Measurements from ENCODE around the gene TMEM203.

Gene TMEM203
- long read RNA-seq, donor 1, transcript TMEM203-201 (1 exons, 1,557 nt) = major isoform, 61 of 61 reads
- long read RNA-seq, donor 1, partial matches to known transcripts = 0 of 61 reads
- long read RNA-seq, donor 1, other reads (novel, unspliced or antisense) = 0 of 61 reads
- long read RNA-seq, donor 2, transcript TMEM203-201 (1 exons, 1,557 nt) = major isoform, 44 of 44 reads
- long read RNA-seq, donor 2, partial matches to known transcripts = 0 of 44 reads
- long read RNA-seq, donor 2, other reads (novel, unspliced or antisense) = 0 of 44 reads
- long read RNA-seq, donor 3, transcript TMEM203-201 (1 exons, 1,557 nt) = major isoform, 23 of 23 reads
- long read RNA-seq, donor 3, partial matches to known transcripts = 0 of 23 reads
- long read RNA-seq, donor 3, other reads (novel, unspliced or antisense) = 0 of 23 reads
- long read RNA-seq, donor 4, transcript TMEM203-201 (1 exons, 1,557 nt) = major isoform, 50 of 50 reads
- long read RNA-seq, donor 4, partial matches to known transcripts = 0 of 50 reads
- long read RNA-seq, donor 4, other reads (novel, unspliced or antisense) = 0 of 50 reads
- long read RNA-seq, donor 5, transcript TMEM203-201 (1 exons, 1,557 nt) = major isoform, 46 of 46 reads
- long read RNA-seq, donor 5, partial matches to known transcripts = 0 of 46 reads
- long read RNA-seq, donor 5, other reads (novel, unspliced or antisense) = 0 of 46 reads
- long read RNA-seq, donor 6, transcript TMEM203-201 (1 exons, 1,557 nt) = major isoform, 56 of 56 reads
- long read RNA-seq, donor 6, partial matches to known transcripts = 0 of 56 reads
- long read RNA-seq, donor 6, other reads (novel, unspliced or antisense) = 0 of 56 reads
- long read RNA-seq, donor 7, transcript TMEM203-201 (1 exons, 1,557 nt) = major isoform, 72 of 72 reads
- long read RNA-seq, donor 7, partial matches to known transcripts = 0 of 72 reads
- long read RNA-seq, donor 7, other reads (novel, unspliced or antisense) = 0 of 72 reads
- long read RNA-seq, donor 8, transcript TMEM203-201 (1 exons, 1,557 nt) = major isoform, 49 of 49 reads
- long read RNA-seq, donor 8, partial matches to known transcripts = 0 of 49 reads
- long read RNA-seq, donor 8, other reads (novel, unspliced or antisense) = 0 of 49 reads

GRCh38 chr9:137205126-137206069, at the start of gene TMEM203, which contains the start of gene NDOR1:
Gene TMEM203 (minus strand): TSS chr9:137205648. CDS start chr9:137205414, 234 bp downstream.
Gene NDOR1 (plus strand): TSS chr9:137205700. CDS start chr9:137205778, 78 bp downstream.
- peak; percentile 88 for DNase-seq

DNA sequence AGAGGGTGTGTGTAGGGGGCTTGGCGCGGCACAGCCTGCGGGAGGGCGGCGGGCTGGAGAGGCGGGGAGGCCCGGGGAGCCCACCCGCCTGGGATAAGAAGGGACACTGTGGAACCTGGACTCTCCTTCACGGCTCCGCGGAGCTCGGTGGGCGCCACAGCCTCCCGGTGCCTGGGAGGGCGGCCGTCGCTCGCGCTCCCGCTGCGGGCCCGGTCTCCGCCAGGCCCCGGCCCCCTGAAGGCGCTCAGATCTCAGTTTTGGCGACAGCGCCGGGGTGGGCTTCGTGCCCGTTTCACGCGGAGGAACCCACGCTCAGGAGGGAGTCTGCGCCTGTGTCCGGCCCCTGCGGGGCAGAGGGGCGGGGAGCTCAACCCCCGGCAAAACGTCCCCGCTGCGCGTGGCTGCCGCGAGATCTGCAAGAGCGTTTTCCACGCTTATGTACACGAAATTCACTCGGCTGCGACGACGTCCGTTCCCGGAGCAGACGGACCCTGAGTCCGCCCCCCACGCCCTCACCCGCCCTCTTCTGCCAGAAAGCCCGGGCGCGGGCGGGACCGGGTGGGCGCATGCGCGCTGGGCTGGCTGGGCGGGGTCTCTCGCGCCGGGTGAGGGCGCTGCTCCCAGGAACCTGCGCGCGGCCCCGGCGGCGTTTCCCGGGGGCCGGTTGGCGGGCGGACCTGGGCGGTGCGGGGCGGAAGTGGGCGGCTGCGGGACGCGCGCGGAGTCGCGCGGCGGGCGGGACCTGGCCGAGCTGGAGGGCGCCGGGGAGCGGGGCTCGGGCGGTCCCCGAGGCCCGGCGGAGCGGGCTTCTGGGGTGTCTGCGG, 49.4 kb upstream of the TMEM203 start, which contains the start of gene NELFB:
Gene NELFB (plus strand): TSS at position 704 of the 824 bp plus-strand sequence.
- DNase-seq = peak; percentile 85

DNA sequence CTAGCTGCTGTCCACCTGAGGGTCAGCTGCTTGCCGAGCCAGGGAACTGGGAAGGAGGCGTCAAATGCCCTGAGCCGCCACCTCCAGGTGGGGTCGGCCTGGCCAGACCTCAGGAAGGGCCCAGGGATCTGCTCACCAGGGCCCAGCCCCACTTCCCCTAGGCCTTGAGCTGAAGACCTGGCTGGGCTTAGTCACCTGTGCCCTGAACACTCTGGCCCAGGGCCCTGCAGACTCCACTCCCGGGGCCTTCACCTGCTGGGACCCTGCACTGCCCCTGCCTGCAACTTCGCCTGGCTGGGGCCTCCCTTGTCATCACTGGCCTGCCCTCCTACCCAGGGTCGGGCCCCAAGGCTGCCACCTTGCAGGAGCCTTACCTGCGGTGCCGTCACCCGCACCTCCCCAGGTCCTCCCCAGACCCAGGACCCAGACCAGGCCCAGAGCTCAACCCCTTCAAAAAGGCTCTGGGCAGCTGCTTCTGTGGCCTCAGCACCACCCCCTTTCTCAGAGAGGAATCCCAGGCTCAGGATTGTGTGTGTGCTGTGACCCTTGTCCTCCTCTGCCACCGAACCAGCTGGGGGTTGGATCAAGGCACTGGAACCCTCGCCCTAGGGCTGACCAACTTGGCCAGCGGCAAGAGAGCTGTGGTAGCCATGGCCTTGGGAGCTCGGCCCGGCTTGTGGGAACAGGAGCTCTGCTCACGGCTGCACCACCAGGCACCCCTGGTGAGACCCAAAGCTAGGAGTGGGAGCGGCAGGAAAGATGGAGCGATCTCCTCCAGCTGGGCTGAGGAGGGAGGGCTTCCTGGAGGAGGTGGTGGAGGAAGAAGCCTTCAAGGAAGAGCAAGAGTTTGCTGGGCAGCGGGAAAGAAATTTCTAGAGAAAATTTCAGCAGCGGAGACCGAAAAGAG, 48.5 kb upstream of the TMEM203 start:
- peak; percentile 60 for DNase-seq

- peak; percentile 21 for DNase-seq
Measured at GRCh38 chr9:137252555-137253506, 47.4 kb upstream of the TMEM203 start.

GRCh38 chr9:137251490-137252268, 46.2 kb upstream of the TMEM203 start:
- DNase-seq = no peak

DNA sequence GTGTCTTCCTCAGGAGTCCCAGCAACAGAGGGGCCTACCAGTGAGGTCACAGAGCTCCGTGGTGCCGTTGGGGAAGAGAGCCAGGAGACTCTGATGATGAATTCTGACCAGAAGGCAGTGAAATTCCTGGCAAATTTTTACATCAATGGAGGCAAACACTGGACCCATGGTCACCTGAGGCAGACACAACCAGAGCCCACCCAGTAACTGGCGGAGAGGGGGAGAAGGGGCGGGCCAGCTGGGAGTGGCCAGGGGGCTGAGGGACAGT, 45.7 kb upstream of the TMEM203 start, which contains the start of gene STPG3:
Gene STPG3 (plus strand): TSS at position 93 of the 268 bp plus-strand sequence. CDS start 1 bp downstream, at position 94.
- DNase-seq = no peak

DNA sequence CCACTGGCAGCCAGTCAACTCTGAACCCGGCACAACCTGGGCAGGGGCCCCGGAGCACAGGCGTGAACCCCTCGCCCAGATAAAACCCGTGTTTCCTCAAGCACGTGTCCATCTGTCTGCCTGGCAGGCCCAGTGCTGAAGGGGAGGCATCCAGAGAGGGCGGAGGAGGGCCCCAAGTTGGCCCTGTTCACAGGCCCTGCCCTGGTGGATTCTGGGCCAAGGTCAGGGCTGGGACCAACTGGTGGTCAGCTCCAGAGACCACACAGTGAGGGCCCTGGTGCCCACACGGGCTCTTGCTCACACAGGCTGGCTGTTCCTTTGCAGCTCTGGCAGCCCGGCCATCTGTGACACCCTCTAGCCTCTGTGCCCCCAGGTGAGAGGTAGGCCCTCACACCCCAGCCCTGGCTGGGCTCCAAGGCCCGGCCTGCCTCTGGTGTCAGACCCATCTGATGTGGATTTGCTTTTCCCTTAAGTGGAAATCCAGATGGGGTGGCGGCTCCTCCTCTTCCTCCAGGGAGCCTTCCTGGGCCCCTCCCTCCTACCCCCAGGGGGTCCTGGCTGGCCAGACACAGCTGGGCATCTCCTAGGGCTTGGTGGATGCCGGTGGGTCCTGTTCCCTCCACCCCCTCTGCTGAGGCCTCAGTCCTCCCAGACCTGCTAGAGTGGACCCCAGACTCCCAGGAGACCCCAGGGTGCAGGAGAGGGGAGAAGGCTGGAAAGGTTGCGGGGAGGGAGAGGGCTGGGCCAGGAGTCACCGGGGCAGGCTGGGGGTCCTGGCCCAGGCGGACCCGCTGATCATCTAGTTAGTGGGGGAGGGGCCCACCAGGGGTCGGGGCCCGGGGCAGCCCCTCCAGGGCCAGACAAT, 45.1 kb upstream of the TMEM203 start:
- DNase-seq = no peak

DNA sequence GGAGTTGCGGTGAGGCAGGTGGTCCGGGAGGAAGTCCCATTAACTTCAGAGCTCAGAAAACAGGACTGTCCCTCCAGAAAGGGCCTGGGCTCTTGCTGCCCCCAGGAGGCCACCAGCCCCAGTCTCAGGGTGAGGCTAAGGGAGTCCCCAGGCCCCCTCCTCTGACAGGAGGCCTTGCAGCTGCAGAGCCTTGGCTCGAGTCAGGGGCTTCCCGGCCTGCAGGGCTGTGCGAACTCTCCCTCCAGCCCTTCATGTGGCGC, 42.4 kb upstream of the TMEM203 start:
- no peak for DNase-seq

GRCh38 chr9:137247135-137247915, 41.9 kb upstream of the TMEM203 start:
- DNase-seq = peak; percentile 10

GRCh38 chr9:137245450-137246421, 40.3 kb upstream of the TMEM203 start:
- no peak for DNase-seq

- peak; percentile 30 for DNase-seq
Measured at GRCh38 chr9:137244486-137245449, 39.3 kb upstream of the TMEM203 start.

- DNase-seq = no peak
Measured at GRCh38 chr9:137243626-137244485, 38.4 kb upstream of the TMEM203 start.
